ENCODE results near the gene EID2B.

The EID2B gene

DNA sequence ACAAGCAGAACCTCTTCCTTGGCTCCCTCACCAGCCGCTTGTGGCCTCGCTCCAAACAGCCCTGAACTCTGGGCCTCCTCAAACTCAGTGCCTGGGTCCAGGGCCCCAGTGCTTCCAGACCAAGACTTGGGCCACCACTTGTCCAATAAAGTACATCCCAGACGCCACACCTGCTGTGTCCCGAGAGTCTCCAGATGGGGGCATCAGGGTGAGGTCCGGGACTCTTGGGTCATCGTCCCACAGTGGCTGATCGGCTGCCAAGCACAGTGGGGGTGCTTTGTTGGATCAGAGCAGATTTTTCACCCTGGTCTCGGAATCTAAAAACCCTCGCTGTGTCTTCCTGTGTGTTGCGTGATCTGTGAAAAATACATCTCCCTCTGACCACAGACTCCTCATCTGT lies 42.9 kb downstream of the EID2B start:
- no peak overlapping the region for H3K4me3 ChIP-seq (ENCODE audit: control insufficient read depth, low read depth, low read length)
- no peak for DNase-seq (ENCODE audit: low read depth)
- TF ChIP-seq, protein P1, sequence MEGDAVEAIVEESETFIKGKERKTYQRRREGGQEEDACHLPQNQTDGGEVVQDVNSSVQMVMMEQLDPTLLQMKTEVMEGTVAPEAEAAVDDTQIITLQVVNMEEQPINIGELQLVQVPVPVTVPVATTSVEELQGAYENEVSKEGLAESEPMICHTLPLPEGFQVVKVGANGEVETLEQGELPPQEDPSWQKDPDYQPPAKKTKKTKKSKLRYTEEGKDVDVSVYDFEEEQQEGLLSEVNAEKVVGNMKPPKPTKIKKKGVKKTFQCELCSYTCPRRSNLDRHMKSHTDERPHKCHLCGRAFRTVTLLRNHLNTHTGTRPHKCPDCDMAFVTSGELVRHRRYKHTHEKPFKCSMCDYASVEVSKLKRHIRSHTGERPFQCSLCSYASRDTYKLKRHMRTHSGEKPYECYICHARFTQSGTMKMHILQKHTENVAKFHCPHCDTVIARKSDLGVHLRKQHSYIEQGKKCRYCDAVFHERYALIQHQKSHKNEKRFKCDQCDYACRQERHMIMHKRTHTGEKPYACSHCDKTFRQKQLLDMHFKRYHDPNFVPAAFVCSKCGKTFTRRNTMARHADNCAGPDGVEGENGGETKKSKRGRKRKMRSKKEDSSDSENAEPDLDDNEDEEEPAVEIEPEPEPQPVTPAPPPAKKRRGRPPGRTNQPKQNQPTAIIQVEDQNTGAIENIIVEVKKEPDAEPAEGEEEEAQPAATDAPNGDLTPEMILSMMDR (IDR thresholded peaks at IDR 0.05; ENCODE audit: control insufficient read depth, insufficient read depth, low read depth, low read length, missing control alignments), result no peak

DNA sequence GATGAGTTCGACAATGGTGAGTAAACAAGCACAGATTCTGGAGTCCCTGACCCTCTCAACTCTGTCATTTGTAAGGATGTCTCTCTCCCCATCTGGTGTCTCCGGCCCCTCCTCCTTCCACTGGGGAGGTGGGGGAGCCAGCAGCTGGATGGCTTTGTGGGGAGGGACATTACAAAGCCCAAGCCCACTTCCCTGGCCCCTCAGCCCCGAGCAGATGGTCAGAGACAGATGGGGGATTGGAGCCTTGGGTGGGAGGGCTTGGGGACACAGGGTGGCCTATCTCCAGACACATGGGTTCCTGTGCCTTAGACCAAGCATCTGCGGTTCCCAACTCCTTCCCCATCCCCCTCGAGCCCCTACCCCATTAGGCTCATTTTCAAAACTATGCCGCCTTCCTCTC lies 49.5 kb downstream of the EID2B start:
- no peak overlapping the region for H3K4me3 ChIP-seq (ENCODE audit: control insufficient read depth, low read depth, low read length)
- TF ChIP-seq, protein P1 (IDR thresholded peaks at IDR 0.05; ENCODE audit: control insufficient read depth, insufficient read depth, low read depth, low read length, missing control alignments), result no peak
- no peak for DNase-seq (ENCODE audit: low read depth)

DNA sequence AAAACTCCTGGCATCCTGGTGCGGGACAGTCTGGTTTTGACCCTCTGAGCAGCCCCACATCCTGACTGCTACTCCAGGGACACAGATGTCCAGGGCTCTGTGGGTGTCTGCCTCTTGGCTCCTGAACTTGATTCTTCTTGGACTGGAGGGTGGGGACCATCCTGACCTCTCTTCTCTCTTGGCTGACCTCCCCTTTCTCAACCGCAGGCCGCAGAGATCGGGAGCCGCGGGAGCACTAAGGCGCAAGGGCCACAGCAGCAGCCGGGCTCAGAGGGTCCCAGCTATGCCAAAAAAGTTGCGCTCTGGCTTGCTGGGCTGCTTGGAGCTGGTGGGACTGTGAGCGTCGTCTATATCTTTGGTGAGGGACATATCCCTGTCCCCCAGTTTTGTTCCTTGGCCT lies 51.0 kb downstream of the EID2B start:
- TF ChIP-seq, protein P1 (IDR thresholded peaks at IDR 0.05; ENCODE audit: control insufficient read depth, insufficient read depth, low read depth, low read length, missing control alignments), result no peak

DNA sequence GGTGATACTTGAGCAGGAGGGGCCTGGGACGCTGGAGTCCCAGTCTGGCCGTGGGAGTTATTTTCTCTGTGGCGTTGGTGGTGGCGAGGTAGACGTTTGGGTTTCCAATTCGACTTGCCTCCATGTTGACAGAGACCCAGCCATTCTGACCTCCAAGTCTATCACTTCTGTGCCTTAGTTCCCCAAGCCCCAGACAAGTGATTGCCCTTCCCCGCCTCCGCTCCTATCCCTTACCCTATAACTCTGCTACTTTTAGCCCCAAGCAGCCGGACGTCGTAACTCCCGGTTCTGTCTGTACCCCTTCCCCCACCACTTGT lies 51.5 kb downstream of the EID2B start:
- no peak for DNase-seq (ENCODE audit: low read depth)
- peak overlapping the region; percentile 66 for H3K4me3 ChIP-seq (ENCODE audit: control insufficient read depth, low read depth, low read length)
- TF ChIP-seq, protein P1 (IDR thresholded peaks at IDR 0.05; ENCODE audit: control insufficient read depth, insufficient read depth, low read depth, low read length, missing control alignments), result no peak

More for the DNA sequence above, 51.0 kb downstream of the EID2B start:
- DNase-seq (ENCODE audit: low read depth), result no peak
- H3K4me3 ChIP-seq (ENCODE audit: control insufficient read depth, low read depth, low read length), result peak overlapping the region; percentile 66
